Measurements from ENCODE around the gene ALPL.
A peak's percentile ranks its signal among the peaks of the same experiment; 100 is the strongest.

Gene ALPL

DNA sequence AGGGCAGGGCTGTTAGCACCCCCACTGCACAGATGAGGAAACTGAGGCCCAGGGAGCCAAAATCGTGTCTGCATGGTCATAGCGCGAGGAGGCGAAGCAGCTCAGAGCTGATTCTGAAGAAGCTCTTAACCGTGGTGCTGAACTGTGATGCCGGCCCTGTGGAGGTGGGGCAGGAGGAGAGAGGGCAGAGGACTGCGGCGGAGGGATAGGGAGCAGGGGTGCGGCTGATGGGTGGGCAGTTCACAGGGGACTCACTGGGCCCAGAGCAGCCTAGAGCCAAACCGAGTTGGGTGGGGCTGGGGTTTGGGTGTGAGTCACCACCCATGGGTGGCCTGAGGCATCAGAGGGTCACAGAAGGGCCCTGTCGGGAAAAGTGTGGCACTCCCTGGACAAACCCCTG, 85.3 kb downstream of the ALPL start:
- no peak overlapping the region for H2BK12ac ChIP-seq (ENCODE audit: low read length)
- H3K4ac ChIP-seq (ENCODE audit: low read depth, low read length): no peak overlapping the region
- H2AK5ac ChIP-seq (ENCODE audit: low read length): no peak overlapping the region
- no CpG with 5 or more reads among the region's 11 CpGs for WGBS (ENCODE audit: extremely low coverage, insufficient coverage, insufficient read length)
- no peak overlapping the region for H2AFZ ChIP-seq (ENCODE audit: insufficient read depth, low read length, poor library complexity)
- no peak overlapping the region for H4K91ac ChIP-seq (ENCODE audit: low read depth, low read length)
- H3K14ac ChIP-seq (ENCODE audit: low read length): no peak overlapping the region
- no peaks in the 10 kb centered on the region for H3K9me3 ChIP-seq (ENCODE audit: insufficient read depth, low read depth, low read length)
- H3K79me1 ChIP-seq (ENCODE audit: low read length): no peaks in the 10 kb centered on the region
- no peak overlapping the region for H3K27ac ChIP-seq (ENCODE audit: low read depth, low read length)
- no peak overlapping the region for H4K8ac ChIP-seq (ENCODE audit: low read depth, low read length)
- no peaks in the 10 kb centered on the region for H3K27me3 ChIP-seq (ENCODE audit: insufficient read depth, low read length)
- no peak for DNase-seq
- H3K4me2 ChIP-seq (ENCODE audit: low read length): no peak overlapping the region
- H3K36me3 ChIP-seq (ENCODE audit: control insufficient read depth in 1 of 2, insufficient read depth in 2 of 2, low read length in 2 of 2): no peaks in the 10 kb centered on the region
- H4K12ac ChIP-seq (ENCODE audit: low read depth, low read length): no peak overlapping the region
- no peaks in the 10 kb centered on the region for H3K79me2 ChIP-seq (ENCODE audit: control insufficient read depth, insufficient read depth, low read length, poor library complexity)
- H2BK5ac ChIP-seq (ENCODE audit: low read depth, low read length, poor library complexity): no peak overlapping the region
- peaks cover 4 to 6% of the 10 kb centered on the region in 2 experiments for H3K4me1 ChIP-seq (ENCODE audit: control insufficient read depth in 1 of 2, insufficient read depth in 2 of 2, low read length in 2 of 2)
- H3K4me3 ChIP-seq (ENCODE audit: low read depth, low read length): no peak overlapping the region
- H3K9ac ChIP-seq (ENCODE audit: low read length): no peak overlapping the region
- H3K18ac ChIP-seq (ENCODE audit: low read length): no peak overlapping the region
- H3K23ac ChIP-seq (ENCODE audit: low read length): no peak overlapping the region
- no peak overlapping the region for H2BK120ac ChIP-seq (ENCODE audit: insufficient read depth, low read length, poor library complexity)

DNA sequence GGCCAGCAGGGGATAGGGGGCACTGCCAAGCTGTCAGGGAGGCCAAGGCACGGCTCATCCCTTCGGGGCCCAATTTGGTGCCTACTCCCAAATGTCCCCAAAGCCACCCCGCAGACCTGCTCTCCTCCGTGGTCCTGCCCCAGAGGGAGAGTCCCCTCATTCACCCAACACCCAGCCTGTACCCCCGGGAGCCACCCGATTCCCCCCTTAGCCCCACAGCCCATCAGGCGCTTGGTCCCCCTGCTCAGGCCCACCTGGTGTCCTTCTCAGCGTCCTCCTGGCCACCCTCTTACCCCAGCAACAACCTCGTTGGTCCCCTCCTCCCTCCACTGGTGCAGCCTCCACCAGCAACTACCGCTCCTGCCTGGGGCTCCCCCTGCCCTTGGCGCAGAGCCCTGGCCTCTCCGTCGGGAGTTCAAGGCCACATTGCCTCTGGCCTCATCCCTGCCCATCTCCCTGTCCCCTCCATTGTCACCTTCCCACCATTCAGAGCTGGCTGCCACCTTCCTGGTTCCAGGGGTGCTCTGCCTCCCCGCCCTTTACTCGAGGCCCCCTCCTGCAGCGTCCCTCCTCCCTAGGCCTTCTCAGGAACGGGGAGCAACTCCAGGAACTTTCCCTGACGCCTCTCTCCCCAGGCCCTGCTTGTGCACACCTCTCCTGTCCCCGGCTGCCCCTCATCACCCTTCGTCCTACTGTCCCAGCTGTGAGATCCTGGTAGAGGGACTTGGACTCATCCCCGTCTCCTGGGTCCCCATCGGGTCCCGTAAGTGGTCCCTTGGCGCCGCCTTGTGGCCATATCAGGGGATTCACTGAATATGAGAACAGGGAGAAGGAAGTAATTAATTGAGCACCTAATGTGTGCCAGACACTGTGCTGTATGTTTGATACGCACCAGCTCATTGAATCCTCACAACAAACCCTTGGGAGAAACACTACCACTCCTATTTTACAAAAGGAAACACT, 86.0 kb downstream of the ALPL start:
- no CpG with 5 or more reads among the region's 26 CpGs for WGBS (ENCODE audit: extremely low coverage, insufficient coverage, insufficient read length)

DNA sequence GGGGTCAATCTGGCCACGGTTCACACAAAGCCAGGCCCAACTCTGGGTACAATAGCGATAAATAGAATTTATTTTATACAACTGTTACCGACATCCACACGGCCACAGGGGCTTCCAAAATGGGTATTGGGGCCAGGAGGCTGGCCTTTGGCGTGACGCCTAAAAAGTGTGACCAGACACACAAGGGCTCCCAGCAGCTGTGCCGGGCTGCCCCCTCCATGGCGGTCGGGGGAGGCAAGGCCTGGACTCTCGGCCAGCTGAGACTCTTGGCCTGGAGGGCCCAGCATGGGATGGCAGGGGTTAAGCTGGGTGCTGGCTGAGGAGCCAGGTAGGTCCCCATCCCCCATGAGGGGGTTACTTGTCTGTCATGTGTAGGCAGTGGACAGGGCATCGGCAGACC, 87.0 kb downstream of the ALPL start:
- Histone ChIP-seq H2AK5ac (ENCODE audit: low read length) (no peak overlapping the region), H2BK120ac (ENCODE audit: insufficient read depth, low read length, poor library complexity) (no peak overlapping the region), H3K14ac (ENCODE audit: low read length) (no peak overlapping the region), H3K27me3 (ENCODE audit: insufficient read depth, low read length) (no peaks in the 10 kb centered on the region), H2BK5ac (ENCODE audit: low read depth, low read length, poor library complexity) (no peak overlapping the region), H3K23ac (ENCODE audit: low read length) (no peak overlapping the region), H4K8ac (ENCODE audit: low read depth, low read length) (no peak overlapping the region), H2BK12ac (ENCODE audit: low read length) (no peak overlapping the region), H3K4me2 (ENCODE audit: low read length) (no peak overlapping the region), H3K36me3 (ENCODE audit: control insufficient read depth in 1 of 2, insufficient read depth in 2 of 2, low read length in 2 of 2) (no peaks in the 10 kb centered on the region), H3K27ac (ENCODE audit: low read depth, low read length) (no peak overlapping the region), H4K91ac (ENCODE audit: low read depth, low read length) (no peak overlapping the region), H3K9me3 (ENCODE audit: insufficient read depth, low read depth, low read length) (no peaks in the 10 kb centered on the region), H3K79me2 (ENCODE audit: control insufficient read depth, insufficient read depth, low read length, poor library complexity) (no peaks in the 10 kb centered on the region), H4K12ac (ENCODE audit: low read depth, low read length) (no peak overlapping the region), H3K18ac (ENCODE audit: low read length) (no peak overlapping the region), H3K4me3 (ENCODE audit: low read depth, low read length) (no peak overlapping the region), H2AFZ (ENCODE audit: insufficient read depth, low read length, poor library complexity) (no peak overlapping the region), H3K79me1 (ENCODE audit: low read length) (no peaks in the 10 kb centered on the region), H3K4ac (ENCODE audit: low read depth, low read length) (no peak overlapping the region), H3K9ac (ENCODE audit: low read length) (no peak overlapping the region), H3K4me1 (ENCODE audit: control insufficient read depth in 1 of 2, insufficient read depth in 2 of 2, low read length in 2 of 2) (no peaks in the 10 kb centered on the region)
- no peak for DNase-seq
- WGBS (ENCODE audit: extremely low coverage, insufficient coverage, insufficient read length): no CpG with 5 or more reads among the region's 11 CpGs

More for the DNA sequence above, 86.0 kb downstream of the ALPL start:
- H2BK12ac ChIP-seq (ENCODE audit: low read length): no peak overlapping the region
- no peak overlapping the region for H3K14ac ChIP-seq (ENCODE audit: low read length)
- no peaks in the 10 kb centered on the region for H3K9me3 ChIP-seq (ENCODE audit: insufficient read depth, low read depth, low read length)
- H3K9ac ChIP-seq (ENCODE audit: low read length): no peak overlapping the region
- no peaks in the 10 kb centered on the region for H3K27me3 ChIP-seq (ENCODE audit: insufficient read depth, low read length)
- H3K4ac ChIP-seq (ENCODE audit: low read depth, low read length): no peak overlapping the region
- no peak overlapping the region for H3K4me3 ChIP-seq (ENCODE audit: low read depth, low read length)
- H2AK5ac ChIP-seq (ENCODE audit: low read length): no peak overlapping the region
- H2AFZ ChIP-seq (ENCODE audit: insufficient read depth, low read length, poor library complexity): no peak overlapping the region
- H3K4me1 ChIP-seq (ENCODE audit: control insufficient read depth in 1 of 2, insufficient read depth in 2 of 2, low read length in 2 of 2): peaks cover under 1 to 3% of the 10 kb centered on the region in 2 experiments
- H4K8ac ChIP-seq (ENCODE audit: low read depth, low read length): no peak overlapping the region
- H3K36me3 ChIP-seq (ENCODE audit: control insufficient read depth in 1 of 2, insufficient read depth in 2 of 2, low read length in 2 of 2): no peaks in the 10 kb centered on the region
- no peak overlapping the region for H2BK120ac ChIP-seq (ENCODE audit: insufficient read depth, low read length, poor library complexity)
- no peaks in the 10 kb centered on the region for H3K79me2 ChIP-seq (ENCODE audit: control insufficient read depth, insufficient read depth, low read length, poor library complexity)
- no peak overlapping the region for H4K12ac ChIP-seq (ENCODE audit: low read depth, low read length)
- no peak overlapping the region for H3K27ac ChIP-seq (ENCODE audit: low read depth, low read length)
- H3K79me1 ChIP-seq (ENCODE audit: low read length): no peaks in the 10 kb centered on the region
- no peak overlapping the region for H2BK5ac ChIP-seq (ENCODE audit: low read depth, low read length, poor library complexity)
- no peak overlapping the region for H4K91ac ChIP-seq (ENCODE audit: low read depth, low read length)
- no peak overlapping the region for H3K23ac ChIP-seq (ENCODE audit: low read length)
- no peak overlapping the region for H3K18ac ChIP-seq (ENCODE audit: low read length)
- no peak overlapping the region for H3K4me2 ChIP-seq (ENCODE audit: low read length)
- peak; percentile 61 to 91 for DNase-seq

DNA sequence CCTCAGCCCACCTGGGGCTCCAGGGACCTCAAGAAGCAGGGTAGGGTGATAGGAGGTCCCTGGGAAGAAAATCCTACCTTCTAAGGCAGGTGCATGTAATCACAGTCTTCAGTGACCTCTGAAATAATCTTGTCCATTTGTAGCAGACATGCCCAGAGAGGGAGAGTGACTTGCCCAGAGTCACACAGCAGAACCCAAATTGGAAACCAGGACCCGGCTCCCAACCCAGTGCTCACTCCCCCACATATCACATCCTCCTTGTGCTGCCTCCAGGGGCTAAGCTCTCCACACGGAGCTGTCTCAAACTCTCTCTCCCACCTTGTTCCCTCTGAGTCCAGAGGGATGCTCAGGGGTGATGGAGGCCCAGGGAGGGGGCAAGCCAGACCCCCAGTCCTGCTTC, 87.4 kb downstream of the ALPL start:
- no peak for DNase-seq
- H3K27me3 ChIP-seq (ENCODE audit: insufficient read depth, low read length): no peaks in the 10 kb centered on the region
- H4K12ac ChIP-seq (ENCODE audit: low read depth, low read length): no peak overlapping the region
- H3K23ac ChIP-seq (ENCODE audit: low read length): no peak overlapping the region
- H3K14ac ChIP-seq (ENCODE audit: low read length): no peak overlapping the region
- H2BK120ac ChIP-seq (ENCODE audit: insufficient read depth, low read length, poor library complexity): no peak overlapping the region
- no CpG with 5 or more reads among the region's 2 CpGs for WGBS (ENCODE audit: extremely low coverage, insufficient coverage, insufficient read length)
- H3K79me2 ChIP-seq (ENCODE audit: control insufficient read depth, insufficient read depth, low read length, poor library complexity): no peaks in the 10 kb centered on the region
- H2AFZ ChIP-seq (ENCODE audit: insufficient read depth, low read length, poor library complexity): no peak overlapping the region
- H3K79me1 ChIP-seq (ENCODE audit: low read length): no peaks in the 10 kb centered on the region
- no peak overlapping the region for H2AK5ac ChIP-seq (ENCODE audit: low read length)
- H3K4me2 ChIP-seq (ENCODE audit: low read length): no peak overlapping the region
- H3K27ac ChIP-seq (ENCODE audit: low read depth, low read length): no peak overlapping the region
- H3K18ac ChIP-seq (ENCODE audit: low read length): no peak overlapping the region
- no peak overlapping the region for H4K8ac ChIP-seq (ENCODE audit: low read depth, low read length)
- H3K9me3 ChIP-seq (ENCODE audit: insufficient read depth, low read depth, low read length): no peaks in the 10 kb centered on the region
- no peak overlapping the region for H3K4ac ChIP-seq (ENCODE audit: low read depth, low read length)
- H4K91ac ChIP-seq (ENCODE audit: low read depth, low read length): no peak overlapping the region
- H3K9ac ChIP-seq (ENCODE audit: low read length): no peak overlapping the region
- H2BK5ac ChIP-seq (ENCODE audit: low read depth, low read length, poor library complexity): no peak overlapping the region
- no peak overlapping the region for H3K4me3 ChIP-seq (ENCODE audit: low read depth, low read length)
- H3K36me3 ChIP-seq (ENCODE audit: control insufficient read depth in 1 of 2, insufficient read depth in 2 of 2, low read length in 2 of 2): no peaks in the 10 kb centered on the region
- H3K4me1 ChIP-seq (ENCODE audit: control insufficient read depth in 1 of 2, insufficient read depth in 2 of 2, low read length in 2 of 2): no peaks in the 10 kb centered on the region
- H2BK12ac ChIP-seq (ENCODE audit: low read length): no peak overlapping the region
